Esophagus (tissue), 2 donors: ENCODE measurements around the gene LPAR4. TPM values are rescaled to one million over a fixed set of nuclear protein-coding genes. Genes with fewer than 3 reads are reported as not detected.

ENCODE experiments used
- polyA plus RNA-seq, 2 donors: library from polyadenylated mRNA; stranded (reverse); fragments of 200-250 nt; gene quantifications; one replicate each; pipeline ENCODE4 v1.2.3, GENCODE V29; 2013
- donor health status: healthy with polysubstance abuse.
- donor health status: Bipolar disorder and iron deficiency.

LPAR4 gene
- polyA plus RNA-seq, 2 donors = 0.05 to 0.06 TPM

Other genes starting within 250 kb of the LPAR4 start
- under 1 TPM in 1 of 2 donors, not detected in 1; 0.04 TPM for gene RTL3, start 88.4 kb upstream of the LPAR4 start, polyA plus RNA-seq
- gene P2RY10, start 197.7 kb downstream of the LPAR4 start, polyA plus RNA-seq = under 1 TPM; 0.24 to 0.46 TPM